ENCODE results near the gene TOGARAM2.

Gene TOGARAM2

DNA sequence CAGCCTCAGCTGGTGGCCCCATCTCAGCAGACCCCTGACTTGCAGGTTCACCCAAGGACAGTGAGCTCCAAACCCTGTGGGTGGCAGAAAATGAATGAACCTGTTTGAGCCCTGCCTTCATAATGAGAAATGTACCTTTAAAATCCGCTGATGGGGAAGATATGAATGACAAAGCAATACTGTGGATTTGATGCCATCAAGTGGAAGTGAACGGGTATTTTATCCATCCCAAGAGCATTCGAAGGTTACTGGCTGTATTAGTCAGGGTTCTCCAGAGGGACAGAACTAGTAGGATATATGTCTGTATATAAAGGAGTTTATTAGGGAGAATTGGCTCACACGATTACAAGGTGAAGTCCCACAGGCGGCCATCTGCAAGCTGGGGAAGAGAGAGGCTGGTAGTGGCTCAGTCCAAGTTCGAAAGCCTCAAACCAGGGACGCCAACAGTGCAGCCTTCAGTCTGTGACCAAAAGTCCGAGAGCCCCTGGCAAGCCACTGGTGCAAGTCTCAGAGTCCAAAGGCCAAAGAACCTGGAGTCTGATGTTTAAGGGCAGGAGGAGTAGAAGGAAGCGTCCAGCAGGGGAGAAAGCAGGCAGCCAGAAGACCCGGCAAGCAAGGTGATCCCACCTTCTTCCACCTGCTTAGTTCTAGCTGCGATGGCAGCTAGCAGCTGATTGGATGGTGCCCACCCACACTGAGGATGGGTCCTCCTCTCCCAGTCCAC lies 32.1 kb downstream of the TOGARAM2 start:
- Histone ChIP-seq H4K8ac (ENCODE audit: low read depth, low read length) (no peak overlapping the region), H4K91ac (ENCODE audit: low read depth, low read length) (no peak overlapping the region), H2BK12ac (ENCODE audit: low read length) (no peak overlapping the region), H3K36me3 (ENCODE audit: control insufficient read depth in 1 of 2, insufficient read depth in 2 of 2, low read length in 2 of 2) (no peaks in the 10 kb centered on the region), H3K9ac (ENCODE audit: low read length) (no peak overlapping the region), H2BK120ac (ENCODE audit: insufficient read depth, low read length, poor library complexity) (no peak overlapping the region), H3K18ac (ENCODE audit: low read length) (no peak overlapping the region), H3K27me3 (ENCODE audit: insufficient read depth, low read length) (no peaks in the 10 kb centered on the region), H3K4me1 (ENCODE audit: control insufficient read depth in 1 of 2, insufficient read depth in 2 of 2, low read length in 2 of 2) (no peaks in the 10 kb centered on the region), H3K23ac (ENCODE audit: low read length) (no peak overlapping the region), H3K79me2 (ENCODE audit: control insufficient read depth, insufficient read depth, low read length, poor library complexity) (no peaks in the 10 kb centered on the region), H2AFZ (ENCODE audit: insufficient read depth, low read length, poor library complexity) (no peak overlapping the region), H3K79me1 (ENCODE audit: low read length) (no peaks in the 10 kb centered on the region), H3K4ac (ENCODE audit: low read depth, low read length) (no peak overlapping the region), H4K12ac (ENCODE audit: low read depth, low read length) (no peak overlapping the region), H3K9me3 (ENCODE audit: insufficient read depth, low read depth, low read length) (peaks cover 2% of the 10 kb centered on the region), H3K27ac (ENCODE audit: low read depth, low read length) (no peak overlapping the region), H3K4me2 (ENCODE audit: low read length) (no peak overlapping the region), H3K4me3 (ENCODE audit: low read depth, low read length) (no peak overlapping the region), H2BK5ac (ENCODE audit: low read depth, low read length, poor library complexity) (no peak overlapping the region), H3K14ac (ENCODE audit: low read length) (no peak overlapping the region), H2AK5ac (ENCODE audit: low read length) (no peak overlapping the region)
- no peak for DNase-seq
- no CpG with 5 or more reads among the region's 11 CpGs for WGBS (ENCODE audit: extremely low coverage, insufficient coverage, insufficient read length)

DNA sequence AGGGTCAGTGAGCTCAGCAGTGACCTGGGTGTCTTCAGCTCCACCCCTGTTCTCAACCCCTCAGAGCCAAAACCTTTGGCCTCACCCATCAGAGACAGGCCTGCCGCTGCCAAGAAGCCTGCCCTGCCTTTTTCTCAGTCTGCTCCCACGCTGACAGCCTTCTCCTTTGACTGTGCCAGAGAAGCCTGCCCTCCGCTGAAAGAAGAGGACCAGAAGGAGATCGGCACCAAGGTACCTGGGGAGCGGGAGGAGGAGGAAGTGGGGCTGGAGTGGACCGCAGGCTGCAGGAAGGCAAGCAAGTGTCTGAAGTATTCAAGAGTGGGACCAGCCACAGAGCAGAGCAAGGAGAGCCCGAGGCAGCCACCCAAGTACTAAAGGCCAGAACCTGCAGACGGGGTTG lies 33.2 kb downstream of the TOGARAM2 start:
- no peak overlapping the region for H3K23ac ChIP-seq (ENCODE audit: low read length)
- H4K91ac ChIP-seq (ENCODE audit: low read depth, low read length): no peak overlapping the region
- H3K79me1 ChIP-seq (ENCODE audit: low read length): no peaks in the 10 kb centered on the region
- H2AFZ ChIP-seq (ENCODE audit: insufficient read depth, low read length, poor library complexity): no peak overlapping the region
- WGBS (ENCODE audit: extremely low coverage, insufficient coverage, insufficient read length): no CpG with 5 or more reads among the region's 8 CpGs
- H3K4ac ChIP-seq (ENCODE audit: low read depth, low read length): no peak overlapping the region
- no peaks in the 10 kb centered on the region for H3K36me3 ChIP-seq (ENCODE audit: control insufficient read depth in 1 of 2, insufficient read depth in 2 of 2, low read length in 2 of 2)
- H3K27me3 ChIP-seq (ENCODE audit: insufficient read depth, low read length): no peaks in the 10 kb centered on the region
- no peak overlapping the region for H3K18ac ChIP-seq (ENCODE audit: low read length)
- H3K4me3 ChIP-seq (ENCODE audit: low read depth, low read length): no peak overlapping the region
- no peak overlapping the region for H3K4me2 ChIP-seq (ENCODE audit: low read length)
- no peak for DNase-seq
- no peak overlapping the region for H2AK5ac ChIP-seq (ENCODE audit: low read length)
- H2BK120ac ChIP-seq (ENCODE audit: insufficient read depth, low read length, poor library complexity): no peak overlapping the region
- no peak overlapping the region for H3K14ac ChIP-seq (ENCODE audit: low read length)
- H3K4me1 ChIP-seq (ENCODE audit: control insufficient read depth in 1 of 2, insufficient read depth in 2 of 2, low read length in 2 of 2): no peaks in the 10 kb centered on the region
- H4K8ac ChIP-seq (ENCODE audit: low read depth, low read length): no peak overlapping the region
- peaks cover 2% of the 10 kb centered on the region for H3K9me3 ChIP-seq (ENCODE audit: insufficient read depth, low read depth, low read length)
- H3K9ac ChIP-seq (ENCODE audit: low read length): no peak overlapping the region
- no peak overlapping the region for H2BK12ac ChIP-seq (ENCODE audit: low read length)
- H3K79me2 ChIP-seq (ENCODE audit: control insufficient read depth, insufficient read depth, low read length, poor library complexity): no peaks in the 10 kb centered on the region
- no peak overlapping the region for H4K12ac ChIP-seq (ENCODE audit: low read depth, low read length)
- H2BK5ac ChIP-seq (ENCODE audit: low read depth, low read length, poor library complexity): no peak overlapping the region
- no peak overlapping the region for H3K27ac ChIP-seq (ENCODE audit: low read depth, low read length)

DNA sequence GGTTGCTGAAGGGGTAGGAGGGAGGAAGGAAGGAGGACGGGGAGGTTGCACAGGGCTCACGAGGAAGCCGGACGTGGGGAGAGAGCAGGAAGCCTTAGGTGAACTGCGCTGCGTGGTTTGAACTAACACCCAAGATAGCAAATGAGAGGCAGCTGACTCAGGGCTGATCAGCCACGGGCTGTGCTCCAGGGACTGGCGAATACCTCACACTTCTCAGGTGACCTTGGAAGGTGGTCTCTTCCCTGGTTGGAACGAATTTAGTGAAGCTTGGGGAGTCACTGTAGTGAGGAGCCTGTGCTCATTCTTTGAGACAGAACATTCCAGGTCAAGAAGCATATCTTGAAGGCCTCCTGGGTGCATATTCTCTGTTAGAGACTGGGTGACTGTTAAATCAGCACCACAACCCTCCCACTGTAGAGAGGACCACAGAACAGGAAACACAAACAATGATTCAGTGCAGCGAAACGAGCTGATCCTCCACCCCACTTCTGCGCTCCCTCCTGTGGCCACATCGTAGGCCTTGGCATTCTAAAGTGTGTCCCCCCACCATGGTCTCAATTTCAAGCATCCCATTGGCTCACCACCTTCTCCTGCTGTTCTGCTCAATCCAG lies 33.8 kb downstream of the TOGARAM2 start:
- WGBS (ENCODE audit: extremely low coverage, insufficient coverage, insufficient read length): no CpG with 5 or more reads among the region's 13 CpGs
- H2AFZ ChIP-seq (ENCODE audit: insufficient read depth, low read length, poor library complexity): no peak overlapping the region
- H2AK5ac ChIP-seq (ENCODE audit: low read length): no peak overlapping the region
- no peak overlapping the region for H3K23ac ChIP-seq (ENCODE audit: low read length)
- no peak overlapping the region for H2BK12ac ChIP-seq (ENCODE audit: low read length)
- H3K4me1 ChIP-seq (ENCODE audit: control insufficient read depth in 1 of 2, insufficient read depth in 2 of 2, low read length in 2 of 2): no peaks in the 10 kb centered on the region
- H4K91ac ChIP-seq (ENCODE audit: low read depth, low read length): no peak overlapping the region
- no peak overlapping the region for H3K27ac ChIP-seq (ENCODE audit: low read depth, low read length)
- no peak overlapping the region for H2BK5ac ChIP-seq (ENCODE audit: low read depth, low read length, poor library complexity)
- H3K14ac ChIP-seq (ENCODE audit: low read length): no peak overlapping the region
- no peak overlapping the region for H2BK120ac ChIP-seq (ENCODE audit: insufficient read depth, low read length, poor library complexity)
- H4K8ac ChIP-seq (ENCODE audit: low read depth, low read length): no peak overlapping the region
- H3K9ac ChIP-seq (ENCODE audit: low read length): no peak overlapping the region
- DNase-seq: no peak
- H3K79me2 ChIP-seq (ENCODE audit: control insufficient read depth, insufficient read depth, low read length, poor library complexity): no peaks in the 10 kb centered on the region
- no peaks in the 10 kb centered on the region for H3K79me1 ChIP-seq (ENCODE audit: low read length)
- no peaks in the 10 kb centered on the region for H3K36me3 ChIP-seq (ENCODE audit: control insufficient read depth in 1 of 2, insufficient read depth in 2 of 2, low read length in 2 of 2)
- no peak overlapping the region for H4K12ac ChIP-seq (ENCODE audit: low read depth, low read length)
- no peak overlapping the region for H3K4ac ChIP-seq (ENCODE audit: low read depth, low read length)
- no peak overlapping the region for H3K4me2 ChIP-seq (ENCODE audit: low read length)
- H3K27me3 ChIP-seq (ENCODE audit: insufficient read depth, low read length): no peaks in the 10 kb centered on the region
- no peak overlapping the region for H3K18ac ChIP-seq (ENCODE audit: low read length)
- no peak overlapping the region for H3K4me3 ChIP-seq (ENCODE audit: low read depth, low read length)
- H3K9me3 ChIP-seq (ENCODE audit: insufficient read depth, low read depth, low read length): peaks cover 2% of the 10 kb centered on the region

DNA sequence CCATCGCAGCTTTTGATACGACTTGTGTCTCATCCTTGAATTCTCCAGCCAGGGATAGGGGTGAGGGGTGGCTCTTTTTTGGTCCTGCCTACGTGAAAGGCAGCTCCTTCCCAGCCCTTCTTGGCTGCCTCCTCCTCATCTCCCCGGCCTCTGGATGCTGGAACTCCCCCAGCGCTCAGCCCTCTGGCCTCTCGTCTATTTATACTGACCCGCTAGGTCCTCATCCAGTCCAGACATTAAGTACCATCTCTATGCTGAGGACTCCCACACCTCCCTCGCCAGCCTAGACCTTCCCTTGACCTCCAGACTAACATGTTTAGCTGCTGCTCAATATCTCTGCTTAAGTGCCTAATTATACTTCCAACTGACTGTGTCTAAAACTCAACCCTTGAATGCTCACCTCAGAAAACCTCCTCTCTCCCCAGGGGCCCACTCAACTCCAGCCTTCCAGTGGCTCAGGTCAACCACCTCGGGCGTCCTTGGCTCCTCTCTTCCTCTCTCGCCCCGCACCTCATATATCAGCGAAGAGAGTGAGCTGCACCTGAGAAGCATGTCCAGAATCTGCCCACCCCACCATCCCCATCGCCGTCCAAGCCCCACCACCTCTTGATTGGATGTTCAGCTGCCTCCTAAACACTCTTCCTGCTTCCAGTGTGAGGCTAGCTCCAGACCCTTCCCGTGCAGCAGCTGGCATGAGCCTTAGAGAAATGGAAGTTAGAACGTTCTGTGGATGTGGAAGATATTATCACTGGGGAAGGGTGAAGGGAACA lies 34.8 kb downstream of the TOGARAM2 start:
- no peaks in the 10 kb centered on the region for H3K36me3 ChIP-seq (ENCODE audit: control insufficient read depth in 1 of 2, insufficient read depth in 2 of 2, low read length in 2 of 2)
- H3K23ac ChIP-seq (ENCODE audit: low read length): no peak overlapping the region
- no CpG with 5 or more reads among the region's 17 CpGs for WGBS (ENCODE audit: extremely low coverage, insufficient coverage, insufficient read length)
- no peak overlapping the region for H3K4me2 ChIP-seq (ENCODE audit: low read length)
- no peak overlapping the region for H3K4me3 ChIP-seq (ENCODE audit: low read depth, low read length)
- H3K4me1 ChIP-seq (ENCODE audit: control insufficient read depth in 1 of 2, insufficient read depth in 2 of 2, low read length in 2 of 2): no peaks in the 10 kb centered on the region
- no peak overlapping the region for H2BK120ac ChIP-seq (ENCODE audit: insufficient read depth, low read length, poor library complexity)
- no peak overlapping the region for H4K12ac ChIP-seq (ENCODE audit: low read depth, low read length)
- no peak overlapping the region for H2BK5ac ChIP-seq (ENCODE audit: low read depth, low read length, poor library complexity)
- no peaks in the 10 kb centered on the region for H3K79me1 ChIP-seq (ENCODE audit: low read length)
- no peak overlapping the region for H4K8ac ChIP-seq (ENCODE audit: low read depth, low read length)
- no peak for DNase-seq
- no peak overlapping the region for H3K14ac ChIP-seq (ENCODE audit: low read length)
- H3K4ac ChIP-seq (ENCODE audit: low read depth, low read length): no peak overlapping the region
- H3K9ac ChIP-seq (ENCODE audit: low read length): no peak overlapping the region
- no peak overlapping the region for H3K18ac ChIP-seq (ENCODE audit: low read length)
- no peaks in the 10 kb centered on the region for H3K79me2 ChIP-seq (ENCODE audit: control insufficient read depth, insufficient read depth, low read length, poor library complexity)
- peak overlapping the region; percentile 9 for H2AFZ ChIP-seq (ENCODE audit: insufficient read depth, low read length, poor library complexity)
- H3K9me3 ChIP-seq (ENCODE audit: insufficient read depth, low read depth, low read length): peaks cover 2% of the 10 kb centered on the region
- H2BK12ac ChIP-seq (ENCODE audit: low read length): no peak overlapping the region
- H2AK5ac ChIP-seq (ENCODE audit: low read length): no peak overlapping the region
- H4K91ac ChIP-seq (ENCODE audit: low read depth, low read length): no peak overlapping the region
- no peak overlapping the region for H3K27ac ChIP-seq (ENCODE audit: low read depth, low read length)
- H3K27me3 ChIP-seq (ENCODE audit: insufficient read depth, low read length): no peaks in the 10 kb centered on the region
